ENCODE measurements around the gene TSPAN10.

Gene TSPAN10

DNA sequence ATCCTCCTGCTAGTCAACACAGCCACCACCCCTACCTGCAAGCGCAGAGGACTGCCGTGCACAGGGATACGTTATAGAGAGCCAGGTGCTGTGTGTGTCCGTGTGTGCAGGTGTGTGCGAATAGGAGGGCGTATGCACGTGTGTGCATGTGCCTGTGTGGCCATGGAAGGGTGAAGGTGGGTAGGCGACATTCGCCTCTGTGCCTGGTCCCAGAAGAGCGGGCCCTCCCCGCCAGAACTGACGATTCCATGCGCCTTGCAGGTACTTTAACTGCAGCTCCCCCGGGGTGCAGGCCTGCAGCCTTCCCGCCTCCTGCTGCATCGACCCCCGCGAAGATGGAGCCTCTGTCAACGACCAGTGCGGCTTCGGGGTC, 10.6 kb downstream of the TSPAN10 start:
- H3K9me3 Mint-ChIP-seq = no peaks in the 10 kb centered on the region
- H3K27ac Mint-ChIP-seq = no peak overlapping the region
- peaks cover 5% of the 10 kb centered on the region for H3K4me1 Mint-ChIP-seq
- H3K27me3 Mint-ChIP-seq (ENCODE audit: low read depth) = peaks cover 6% of the 10 kb centered on the region
- TF ChIP-seq, protein P1, sequence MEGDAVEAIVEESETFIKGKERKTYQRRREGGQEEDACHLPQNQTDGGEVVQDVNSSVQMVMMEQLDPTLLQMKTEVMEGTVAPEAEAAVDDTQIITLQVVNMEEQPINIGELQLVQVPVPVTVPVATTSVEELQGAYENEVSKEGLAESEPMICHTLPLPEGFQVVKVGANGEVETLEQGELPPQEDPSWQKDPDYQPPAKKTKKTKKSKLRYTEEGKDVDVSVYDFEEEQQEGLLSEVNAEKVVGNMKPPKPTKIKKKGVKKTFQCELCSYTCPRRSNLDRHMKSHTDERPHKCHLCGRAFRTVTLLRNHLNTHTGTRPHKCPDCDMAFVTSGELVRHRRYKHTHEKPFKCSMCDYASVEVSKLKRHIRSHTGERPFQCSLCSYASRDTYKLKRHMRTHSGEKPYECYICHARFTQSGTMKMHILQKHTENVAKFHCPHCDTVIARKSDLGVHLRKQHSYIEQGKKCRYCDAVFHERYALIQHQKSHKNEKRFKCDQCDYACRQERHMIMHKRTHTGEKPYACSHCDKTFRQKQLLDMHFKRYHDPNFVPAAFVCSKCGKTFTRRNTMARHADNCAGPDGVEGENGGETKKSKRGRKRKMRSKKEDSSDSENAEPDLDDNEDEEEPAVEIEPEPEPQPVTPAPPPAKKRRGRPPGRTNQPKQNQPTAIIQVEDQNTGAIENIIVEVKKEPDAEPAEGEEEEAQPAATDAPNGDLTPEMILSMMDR (IDR thresholded peaks at IDR 0.05; ENCODE audit: unreplicated experiment in 3 of 3) = no peak
- no peak overlapping the region for H3K4me3 Mint-ChIP-seq
- H3K36me3 Mint-ChIP-seq (ENCODE audit: low read depth) = no peaks in the 10 kb centered on the region

DNA sequence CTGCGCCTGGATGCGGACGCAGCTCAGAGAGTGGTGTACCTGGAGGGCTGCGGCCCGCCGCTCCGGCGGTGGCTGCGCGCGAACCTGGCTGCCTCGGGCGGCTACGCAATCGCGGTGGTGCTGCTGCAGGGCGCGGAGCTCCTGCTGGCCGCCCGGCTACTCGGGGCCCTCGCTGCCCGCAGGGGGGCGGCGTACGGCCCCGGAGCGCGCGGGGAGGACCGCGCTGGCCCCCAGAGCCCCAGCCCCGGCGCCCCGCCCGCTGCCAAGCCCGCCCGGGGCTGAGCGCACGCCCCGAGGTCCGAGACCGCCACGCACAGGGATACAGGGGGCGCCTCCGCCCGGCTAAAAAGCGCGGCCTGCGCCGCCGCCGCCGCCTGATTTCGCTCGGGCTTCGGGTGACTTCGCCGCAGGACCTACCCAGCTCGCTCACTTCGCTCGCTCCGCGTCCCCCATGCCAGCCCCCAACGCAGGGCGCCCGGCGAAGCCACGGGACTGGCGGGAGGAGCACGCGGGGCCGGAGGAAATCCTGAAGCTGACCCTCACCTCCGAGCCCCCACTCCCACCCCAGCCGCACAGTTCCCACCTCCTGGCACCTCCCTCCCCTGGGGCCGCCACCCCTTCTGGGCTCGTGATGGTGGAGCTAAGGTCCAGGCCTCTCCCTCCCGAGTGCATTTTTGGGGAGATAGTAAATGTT, 11.2 kb downstream of the TSPAN10 start:
- H3K27ac Mint-ChIP-seq = no peak overlapping the region
- no peaks in the 10 kb centered on the region for H3K36me3 Mint-ChIP-seq (ENCODE audit: low read depth)
- peaks cover 6% of the 10 kb centered on the region for H3K27me3 Mint-ChIP-seq (ENCODE audit: low read depth)
- peaks cover 5% of the 10 kb centered on the region for H3K4me1 Mint-ChIP-seq
- TF ChIP-seq, protein P1 (IDR thresholded peaks at IDR 0.05; ENCODE audit: unreplicated experiment in 3 of 3) = no peak
- H3K9me3 Mint-ChIP-seq = no peaks in the 10 kb centered on the region
- H3K4me3 Mint-ChIP-seq = no peak overlapping the region

DNA sequence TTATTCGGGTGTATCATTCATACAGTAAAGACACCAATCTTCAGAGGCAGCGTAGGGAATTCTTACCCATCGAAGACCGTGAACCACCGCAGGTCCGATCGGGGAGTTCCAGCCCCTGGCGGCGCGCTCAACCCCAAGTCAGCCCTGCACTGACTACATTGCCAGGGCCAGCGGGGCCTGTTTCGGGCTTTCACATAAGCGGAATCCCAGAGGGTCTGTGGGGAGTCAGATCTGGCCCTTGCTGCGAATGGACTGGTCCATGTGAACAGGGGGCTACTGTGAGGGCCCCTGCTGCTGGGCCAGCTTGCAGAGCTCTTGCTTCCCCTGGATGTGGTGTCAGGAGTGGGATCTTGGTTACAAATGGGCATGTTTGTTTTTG, 11.7 kb downstream of the TSPAN10 start:
- Mint-ChIP-seq H3K4me3 (no peak overlapping the region), H3K27me3 (ENCODE audit: low read depth) (peaks cover 6% of the 10 kb centered on the region), H3K27ac (no peak overlapping the region), H3K4me1 (peaks cover 5% of the 10 kb centered on the region), H3K36me3 (ENCODE audit: low read depth) (no peaks in the 10 kb centered on the region), H3K9me3 (no peaks in the 10 kb centered on the region)
- TF ChIP-seq, protein P1 (IDR thresholded peaks at IDR 0.05; ENCODE audit: unreplicated experiment in 3 of 3) = no peak

DNA sequence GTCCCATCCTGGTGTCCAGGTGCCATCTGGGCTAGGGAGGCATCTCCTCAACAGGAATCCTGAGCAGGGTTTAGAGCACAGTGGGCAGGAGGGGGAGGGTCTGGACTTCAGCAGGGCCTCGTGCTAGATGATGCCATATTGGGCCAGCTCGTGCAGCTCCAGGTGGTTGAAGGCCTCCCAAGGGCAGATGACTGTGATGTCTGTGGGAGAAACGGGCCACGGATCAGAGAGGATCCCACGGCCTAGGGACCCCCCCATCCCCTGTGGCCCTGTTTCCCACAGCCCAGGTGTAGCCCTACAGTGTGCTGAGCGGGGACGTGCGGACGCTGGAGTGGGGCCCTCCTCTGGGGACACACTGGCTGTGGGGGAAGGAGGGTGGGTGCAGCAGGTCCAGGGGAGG, 14.0 kb downstream of the TSPAN10 start:
- no peak overlapping the region for H3K27ac Mint-ChIP-seq
- peaks cover 5% of the 10 kb centered on the region for H3K4me1 Mint-ChIP-seq
- no peaks in the 10 kb centered on the region for H3K36me3 Mint-ChIP-seq (ENCODE audit: low read depth)
- no peak overlapping the region for H3K4me3 Mint-ChIP-seq
- TF ChIP-seq, protein P1 (IDR thresholded peaks at IDR 0.05; ENCODE audit: unreplicated experiment in 3 of 3) = no peak
- no peaks in the 10 kb centered on the region for H3K9me3 Mint-ChIP-seq
- peaks cover 6% of the 10 kb centered on the region for H3K27me3 Mint-ChIP-seq (ENCODE audit: low read depth)

DNA sequence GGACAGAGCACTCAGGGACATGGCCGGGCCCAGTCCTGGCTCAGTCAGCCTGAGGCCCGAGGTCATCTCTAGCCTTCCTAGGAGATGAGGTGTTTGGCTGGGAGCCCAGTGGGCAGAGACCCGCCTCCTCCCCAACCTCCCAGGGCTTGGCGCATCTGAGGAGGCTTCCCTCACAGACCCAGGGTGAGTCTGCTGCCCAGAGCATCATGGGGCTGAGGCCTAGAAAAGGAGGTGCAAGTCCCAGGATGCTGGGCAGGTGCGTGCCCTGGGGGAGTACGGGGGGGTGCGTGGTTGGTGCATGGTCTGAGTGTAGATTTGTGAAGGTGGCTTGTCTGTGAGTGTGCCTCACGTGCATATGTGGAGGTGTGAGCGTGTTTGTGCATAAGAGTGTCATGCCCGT, 14.7 kb downstream of the TSPAN10 start:
- Mint-ChIP-seq H3K36me3 (ENCODE audit: low read depth) (no peaks in the 10 kb centered on the region), H3K27me3 (ENCODE audit: low read depth) (peaks cover 6% of the 10 kb centered on the region), H3K4me3 (peak overlapping the region in 2 of 3 experiments; percentile 35 to 48), H3K27ac (peak overlapping the region; percentile 9 to 52 (median 49)), H3K9me3 (no peaks in the 10 kb centered on the region), H3K4me1 (peaks cover 5% of the 10 kb centered on the region)
- TF ChIP-seq, protein P1 (IDR thresholded peaks at IDR 0.05; ENCODE audit: unreplicated experiment in 3 of 3) = no peak

Data from nephron (organoid).